Measurements from ENCODE around the gene NTNG1. TPM values are rescaled to one million over a fixed set of nuclear protein-coding genes. Genes with fewer than 3 reads are reported as not detected.

Gene NTNG1
- total and polyA plus RNA-seq, 9 donors, result 0.28 to 9.1 (median 0.97) TPM

GRCh38 chr1:107394301-107394700 is 253.5 kb downstream of the NTNG1 start:
- H3K9me3 ChIP-seq, result no peaks in the 10 kb centered on the region
- DNase-seq, result no peak
- H3K4me1 ChIP-seq (ENCODE audit: insufficient read depth), result no peaks in the 10 kb centered on the region
- TF ChIP-seq POLR2A (IDR thresholded peaks at IDR 0.05) (no peak), EP300 (IDR thresholded peaks at IDR 0.05) (no peak), CTCF (IDR thresholded peaks at IDR 0.05) (no peak)
- H3K27ac ChIP-seq, result no peak overlapping the region
- H3K27me3 ChIP-seq, result no peaks in the 10 kb centered on the region
- 74 to 78% (median 75%) methylated on average over 3 of the region's 3 CpGs for WGBS, 3 donors
- no peaks in the 10 kb centered on the region for H3K36me3 ChIP-seq
- H3K4me3 ChIP-seq, result no peak overlapping the region
- intact Hi-C loops (cut with DNase I), result no loop called here

- Histone ChIP-seq H3K4me3 (no peak overlapping the region), H3K9me3 (no peaks in the 10 kb centered on the region), H3K27me3 (no peaks in the 10 kb centered on the region), H3K27ac (no peak overlapping the region), H3K36me3 (no peaks in the 10 kb centered on the region), H3K4me1 (ENCODE audit: insufficient read depth) (no peaks in the 10 kb centered on the region)
- intact Hi-C loops (cut with DNase I), result no loop called here
- no peak for DNase-seq
- TF ChIP-seq CTCF (IDR thresholded peaks at IDR 0.05) (no peak), EP300 (IDR thresholded peaks at IDR 0.05) (no peak), POLR2A (IDR thresholded peaks at IDR 0.05) (no peak)
- 84 to 89% (median 87%) methylated on average over 4 of the region's 4 CpGs for WGBS, 3 donors
Measured at GRCh38 chr1:107401704-107402103, 260.9 kb downstream of the NTNG1 start.

- no peak for DNase-seq
- intact Hi-C loops (cut with DNase I), result no loop called here
- TF ChIP-seq EP300 (IDR thresholded peaks at IDR 0.05) (no peak), CTCF (IDR thresholded peaks at IDR 0.05) (no peak), POLR2A (IDR thresholded peaks at IDR 0.05) (no peak)
- Histone ChIP-seq H3K27me3 (no peaks in the 10 kb centered on the region), H3K4me3 (no peak overlapping the region), H3K9me3 (no peaks in the 10 kb centered on the region), H3K4me1 (ENCODE audit: insufficient read depth) (no peaks in the 10 kb centered on the region), H3K36me3 (no peaks in the 10 kb centered on the region), H3K27ac (no peak overlapping the region)
- WGBS, 3 donors, result 45 to 56% (median 51%) methylated on average over 1 of the region's 1 CpG
Measured at GRCh38 chr1:107404756-107405155, 263.9 kb downstream of the NTNG1 start.

GRCh38 chr1:107405236-107405635 is 264.4 kb downstream of the NTNG1 start:
- no peak for DNase-seq
- no peaks in the 10 kb centered on the region for H3K9me3 ChIP-seq
- no peaks in the 10 kb centered on the region for H3K4me1 ChIP-seq (ENCODE audit: insufficient read depth)
- TF ChIP-seq POLR2A (IDR thresholded peaks at IDR 0.05) (no peak), EP300 (IDR thresholded peaks at IDR 0.05) (no peak), CTCF (IDR thresholded peaks at IDR 0.05) (no peak)
- H3K4me3 ChIP-seq, result no peak overlapping the region
- no peak overlapping the region for H3K27ac ChIP-seq
- H3K36me3 ChIP-seq, result no peaks in the 10 kb centered on the region
- no peaks in the 10 kb centered on the region for H3K27me3 ChIP-seq
- intact Hi-C loops (cut with DNase I), result no loop called here
- WGBS, 3 donors, result 43 to 45% (median 45%) methylated on average over 2 of the region's 2 CpGs

- no peak overlapping the region for H3K27ac ChIP-seq
- H3K4me3 ChIP-seq, result no peak overlapping the region
- DNase-seq, result no peak
- H3K4me1 ChIP-seq (ENCODE audit: insufficient read depth), result no peaks in the 10 kb centered on the region
- H3K27me3 ChIP-seq, result no peaks in the 10 kb centered on the region
- H3K9me3 ChIP-seq, result no peaks in the 10 kb centered on the region
- TF ChIP-seq POLR2A (IDR thresholded peaks at IDR 0.05), result no peak
- TF ChIP-seq EP300 (IDR thresholded peaks at IDR 0.05), result no peak
- no peak for TF ChIP-seq CTCF (IDR thresholded peaks at IDR 0.05)
- no peaks in the 10 kb centered on the region for H3K36me3 ChIP-seq
- intact Hi-C loops (cut with DNase I), result no loop called here
- WGBS, 3 donors, result 84 to 88% (median 86%) methylated on average over 4 of the region's 4 CpGs
Measured at GRCh38 chr1:107407011-107407410, 266.2 kb downstream of the NTNG1 start.

Measured in ovary (tissue), 9 donors.